NCI-H748 treated with DMSO at 0.1 percent for 48 hours (cell line): ENCODE results near the gene IL18BP.

Source experiments
- DNase-seq: peaks from one replicate; lab custom pipeline; 2025; lab: John Stamatoyannopoulos, UW

IL18BP gene

GRCh38 chr11:71996946-71997345 lies 1.8 kb upstream of the IL18BP start:
- DNase-seq, result no peak

- no peak for DNase-seq
These were observed 1.1 kb upstream of the IL18BP start for GRCh38 chr11:71997594-71997993.

- no peak for DNase-seq
These were observed 648 bp upstream of the IL18BP start for GRCh38 chr11:71998061-71998460.

- no peak for DNase-seq
These were observed 653 bp downstream of the IL18BP start for GRCh38 chr11:71999362-71999761.

- DNase-seq, result no peak
These were observed 1.1 kb downstream of the IL18BP start for GRCh38 chr11:71999798-72000197.

- no peak for DNase-seq
These were observed 1.6 kb downstream of the IL18BP start for GRCh38 chr11:72000202-72000867.

- DNase-seq, result no peak
These were observed 2.6 kb downstream of the IL18BP start for GRCh38 chr11:72001285-72001684.

GRCh38 chr11:72001834-72002591 lies 3.3 kb downstream of the IL18BP start:
- DNase-seq, result no peak

GRCh38 chr11:72002841-72003775 lies 4.4 kb downstream of the IL18BP start:
- DNase-seq, result no peak

- no peak for DNase-seq
These were observed 5.1 kb downstream of the IL18BP start for GRCh38 chr11:72003776-72004171.

- no peak for DNase-seq
These were observed 6.0 kb downstream of the IL18BP start for GRCh38 chr11:72004515-72005346.

GRCh38 chr11:72005347-72006260 lies 6.9 kb downstream of the IL18BP start:
- DNase-seq, result no peak

GRCh38 chr11:72006309-72007088 lies 7.8 kb downstream of the IL18BP start:
- no peak for DNase-seq

- DNase-seq, result no peak
These were observed 8.4 kb downstream of the IL18BP start for GRCh38 chr11:72007089-72007476.

GRCh38 chr11:72007587-72007986 lies 8.9 kb downstream of the IL18BP start:
- DNase-seq, result no peak

GRCh38 chr11:72008728-72009127 lies 10.0 kb downstream of the IL18BP start:
- no peak for DNase-seq

- DNase-seq, result no peak
These were observed 10.4 kb downstream of the IL18BP start for GRCh38 chr11:72009156-72009555.

- no peak for DNase-seq
These were observed 12.0 kb downstream of the IL18BP start for GRCh38 chr11:72010529-72011233.

GRCh38 chr11:72012091-72012630 lies 13.5 kb downstream of the IL18BP start:
- DNase-seq, result no peak
